WTC11 (cell line): ENCODE results near the gene STAM. TPM values are rescaled to one million over a fixed set of nuclear protein-coding genes. Genes with fewer than 3 reads are reported as not detected.

Source experiments
- ATAC-seq: fragments of 200-7000 bp; cut with Tn5 transposase; 2 replicates; pipeline ENCODE4 v1.10.0; 2021; ENCODE audit warnings: mild to moderate bottlenecking, moderate library complexity
- CTCF ChIA-PET: fragments of 300-600 bp; sonication (Branson Sonifier 250); formaldehyde crosslinking; loops from one replicate; lab custom pipeline; 2021; ENCODE audit warnings: antibody characterized with exemption; lab: Charles Lee
- POLR2A ChIA-PET: fragments of 350-600 bp; sonication (Branson Sonifier 250); formaldehyde crosslinking; loops from one replicate; lab custom pipeline; 2021; ENCODE audit warnings: antibody characterized with exemption; lab: Charles Lee
- DNase-seq: peaks from one replicate; pipeline ENCODE4 v3.0.0; 2021; ENCODE audit warnings: low spot score
- H3K27ac Mint-ChIP-seq: 2 replicates; pipeline ENCODE4 v1.8.0; 2021; ENCODE audit warnings: mixed read lengths
- H3K27me3 Mint-ChIP-seq: 2 replicates; pipeline ENCODE4 v1.8.0; 2021; ENCODE audit warnings: low read depth, mild to moderate bottlenecking, moderate library complexity, mixed read lengths
- H3K36me3 Mint-ChIP-seq: 2 replicates; pipeline ENCODE4 v1.8.0; 2021; ENCODE audit warnings: mixed read lengths
- H3K4me1 Mint-ChIP-seq: 2 replicates; pipeline ENCODE4 v1.8.0; 2022; ENCODE audit warnings: mixed read lengths
- H3K4me3 Mint-ChIP-seq: 2 replicates; pipeline ENCODE4 v1.8.0; 2021; ENCODE audit warnings: mild to moderate bottlenecking, moderate library complexity, mixed read lengths
- H3K9me3 Mint-ChIP-seq: 2 replicates; pipeline ENCODE4 v1.8.0; 2021; ENCODE audit warnings: mixed read lengths
- CBFB ChIP-seq: sonication (generic); formaldehyde crosslinking; IDR thresholded peaks from 2 replicates; pipeline ENCODE4 v1.8.1; 2022; ENCODE audit warnings: mild to moderate bottlenecking, low read depth, missing genetic modification reagents
- CREB1 ChIP-seq: sonication (generic); formaldehyde crosslinking; IDR thresholded peaks from 2 replicates; pipeline ENCODE4 v1.8.0; 2023; ENCODE audit warnings: mild to moderate bottlenecking, missing genetic modification reagents
- EMX1 ChIP-seq: fragments of 250-450 bp; sonication (Bioruptor Pico); IDR thresholded peaks from 2 replicates; pipeline ENCODE4 v1.8.0; 2021; ENCODE audit warnings: mild to moderate bottlenecking
- GRHL2 ChIP-seq: fragments of 250-450 bp; sonication (Bioruptor Pico); IDR thresholded peaks from 2 replicates; pipeline ENCODE4 v1.8.0; 2022; ENCODE audit warnings: mild to moderate bottlenecking, moderate library complexity; ENCODE audit not compliant: insufficient replicate concordance, severe bottlenecking
- JAZF1 ChIP-seq: fragments of 250-450 bp; sonication (Bioruptor Pico); IDR thresholded peaks from 2 replicates; pipeline ENCODE4 v1.9.0; 2021; ENCODE audit warnings: moderate library complexity, mild to moderate bottlenecking, inconsistent platforms
- JUN ChIP-seq: sonication (generic); formaldehyde crosslinking; IDR thresholded peaks from 2 replicates; pipeline ENCODE4 v1.8.0; 2023; ENCODE audit warnings: mild to moderate bottlenecking, missing genetic modification reagents
- PRRX2 ChIP-seq: fragments of 250-450 bp; sonication (Bioruptor Pico); IDR thresholded peaks from 2 replicates; pipeline ENCODE4 v1.8.0; 2021; ENCODE audit warnings: mild to moderate bottlenecking
- TEAD1 ChIP-seq: sonication (generic); formaldehyde crosslinking; IDR thresholded peaks from 2 replicates; pipeline ENCODE4 v1.8.0; 2022; ENCODE audit warnings: mild to moderate bottlenecking, missing genetic modification reagents
- ZBTB21 ChIP-seq: sonication (generic); formaldehyde crosslinking; IDR thresholded peaks from 2 replicates; pipeline ENCODE4 v1.8.1; 2023; ENCODE audit warnings: mild to moderate bottlenecking, missing genetic modification reagents, borderline replicate concordance
- total RNA-seq: library from RNA; stranded (reverse); gene quantifications from 3 replicates; pipeline ENCODE4 v1.2.3, GENCODE V29; 2021
- TF ChIP-seq, protein P1 (sequence below): sonication (generic); formaldehyde crosslinking; conservative IDR thresholded peaks from 2 replicates; pipeline ENCODE4 v1.8.1; 2023; ENCODE audit warnings: mild to moderate bottlenecking, low read depth, missing genetic modification reagents, moderate library complexity
- TF ChIP-seq, protein P2 (sequence below): fragments of 200-600 bp; IDR thresholded peaks from 2 replicates; pipeline ENCODE4 v1.8.0; 2022; ENCODE audit warnings: antibody characterized with exemption
- TF ChIP-seq, protein P3 (sequence below): sonication (generic); formaldehyde crosslinking; IDR thresholded peaks from 2 replicates; pipeline ENCODE4 v1.8.1; 2023; ENCODE audit warnings: mild to moderate bottlenecking, missing genetic modification reagents, borderline replicate concordance
- TF ChIP-seq, protein P4 (sequence below): fragments of 250-450 bp; sonication (Bioruptor Pico); IDR thresholded peaks from 2 replicates; pipeline ENCODE4 v1.9.0; 2021; ENCODE audit warnings: mild to moderate bottlenecking
- TF ChIP-seq, protein P5 (sequence below): fragments of 250-450 bp; sonication (Bioruptor Pico); IDR thresholded peaks from 2 replicates; pipeline ENCODE4 v1.9.0; 2021; ENCODE audit warnings: mild to moderate bottlenecking, borderline replicate concordance

The STAM gene
- total RNA-seq, 1 experiment from 2014 or later: 24.2 TPM

DNA sequence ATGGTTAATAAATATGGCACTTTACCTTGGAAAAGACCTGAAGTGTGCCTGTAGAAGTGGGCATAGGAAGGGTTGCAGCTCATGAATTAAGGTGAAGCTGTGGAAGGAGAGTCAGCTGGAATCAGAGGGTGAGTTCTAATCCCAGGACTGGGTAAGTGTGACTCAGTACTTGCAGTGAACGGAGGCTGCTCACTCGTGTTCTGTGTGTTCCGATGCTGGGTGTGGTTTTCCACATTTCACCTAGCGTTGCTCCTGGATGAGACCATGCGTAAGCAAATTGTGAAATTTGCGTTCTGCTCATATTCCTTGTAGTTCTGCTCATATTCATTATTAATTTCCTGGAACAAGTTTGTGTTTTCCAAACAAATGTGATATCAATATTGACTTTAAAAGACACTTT lies 85.7 kb downstream of the STAM start (continued):
- TF ChIP-seq, protein P1, sequence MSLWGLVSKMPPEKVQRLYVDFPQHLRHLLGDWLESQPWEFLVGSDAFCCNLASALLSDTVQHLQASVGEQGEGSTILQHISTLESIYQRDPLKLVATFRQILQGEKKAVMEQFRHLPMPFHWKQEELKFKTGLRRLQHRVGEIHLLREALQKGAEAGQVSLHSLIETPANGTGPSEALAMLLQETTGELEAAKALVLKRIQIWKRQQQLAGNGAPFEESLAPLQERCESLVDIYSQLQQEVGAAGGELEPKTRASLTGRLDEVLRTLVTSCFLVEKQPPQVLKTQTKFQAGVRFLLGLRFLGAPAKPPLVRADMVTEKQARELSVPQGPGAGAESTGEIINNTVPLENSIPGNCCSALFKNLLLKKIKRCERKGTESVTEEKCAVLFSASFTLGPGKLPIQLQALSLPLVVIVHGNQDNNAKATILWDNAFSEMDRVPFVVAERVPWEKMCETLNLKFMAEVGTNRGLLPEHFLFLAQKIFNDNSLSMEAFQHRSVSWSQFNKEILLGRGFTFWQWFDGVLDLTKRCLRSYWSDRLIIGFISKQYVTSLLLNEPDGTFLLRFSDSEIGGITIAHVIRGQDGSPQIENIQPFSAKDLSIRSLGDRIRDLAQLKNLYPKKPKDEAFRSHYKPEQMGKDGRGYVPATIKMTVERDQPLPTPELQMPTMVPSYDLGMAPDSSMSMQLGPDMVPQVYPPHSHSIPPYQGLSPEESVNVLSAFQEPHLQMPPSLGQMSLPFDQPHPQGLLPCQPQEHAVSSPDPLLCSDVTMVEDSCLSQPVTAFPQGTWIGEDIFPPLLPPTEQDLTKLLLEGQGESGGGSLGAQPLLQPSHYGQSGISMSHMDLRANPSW (CRISPR knock-in tag): no peak
- TF ChIP-seq ZBTB21 (CRISPR knock-in tag): no peak
- TF ChIP-seq, protein P2, sequence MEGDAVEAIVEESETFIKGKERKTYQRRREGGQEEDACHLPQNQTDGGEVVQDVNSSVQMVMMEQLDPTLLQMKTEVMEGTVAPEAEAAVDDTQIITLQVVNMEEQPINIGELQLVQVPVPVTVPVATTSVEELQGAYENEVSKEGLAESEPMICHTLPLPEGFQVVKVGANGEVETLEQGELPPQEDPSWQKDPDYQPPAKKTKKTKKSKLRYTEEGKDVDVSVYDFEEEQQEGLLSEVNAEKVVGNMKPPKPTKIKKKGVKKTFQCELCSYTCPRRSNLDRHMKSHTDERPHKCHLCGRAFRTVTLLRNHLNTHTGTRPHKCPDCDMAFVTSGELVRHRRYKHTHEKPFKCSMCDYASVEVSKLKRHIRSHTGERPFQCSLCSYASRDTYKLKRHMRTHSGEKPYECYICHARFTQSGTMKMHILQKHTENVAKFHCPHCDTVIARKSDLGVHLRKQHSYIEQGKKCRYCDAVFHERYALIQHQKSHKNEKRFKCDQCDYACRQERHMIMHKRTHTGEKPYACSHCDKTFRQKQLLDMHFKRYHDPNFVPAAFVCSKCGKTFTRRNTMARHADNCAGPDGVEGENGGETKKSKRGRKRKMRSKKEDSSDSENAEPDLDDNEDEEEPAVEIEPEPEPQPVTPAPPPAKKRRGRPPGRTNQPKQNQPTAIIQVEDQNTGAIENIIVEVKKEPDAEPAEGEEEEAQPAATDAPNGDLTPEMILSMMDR: no peak
- TF ChIP-seq JAZF1 (CRISPR knock-in tag): no peak
- no peak for TF ChIP-seq PRRX2 (CRISPR knock-in tag)
- TF ChIP-seq CREB1 (CRISPR knock-in tag): no peak
- TF ChIP-seq, protein P3, sequence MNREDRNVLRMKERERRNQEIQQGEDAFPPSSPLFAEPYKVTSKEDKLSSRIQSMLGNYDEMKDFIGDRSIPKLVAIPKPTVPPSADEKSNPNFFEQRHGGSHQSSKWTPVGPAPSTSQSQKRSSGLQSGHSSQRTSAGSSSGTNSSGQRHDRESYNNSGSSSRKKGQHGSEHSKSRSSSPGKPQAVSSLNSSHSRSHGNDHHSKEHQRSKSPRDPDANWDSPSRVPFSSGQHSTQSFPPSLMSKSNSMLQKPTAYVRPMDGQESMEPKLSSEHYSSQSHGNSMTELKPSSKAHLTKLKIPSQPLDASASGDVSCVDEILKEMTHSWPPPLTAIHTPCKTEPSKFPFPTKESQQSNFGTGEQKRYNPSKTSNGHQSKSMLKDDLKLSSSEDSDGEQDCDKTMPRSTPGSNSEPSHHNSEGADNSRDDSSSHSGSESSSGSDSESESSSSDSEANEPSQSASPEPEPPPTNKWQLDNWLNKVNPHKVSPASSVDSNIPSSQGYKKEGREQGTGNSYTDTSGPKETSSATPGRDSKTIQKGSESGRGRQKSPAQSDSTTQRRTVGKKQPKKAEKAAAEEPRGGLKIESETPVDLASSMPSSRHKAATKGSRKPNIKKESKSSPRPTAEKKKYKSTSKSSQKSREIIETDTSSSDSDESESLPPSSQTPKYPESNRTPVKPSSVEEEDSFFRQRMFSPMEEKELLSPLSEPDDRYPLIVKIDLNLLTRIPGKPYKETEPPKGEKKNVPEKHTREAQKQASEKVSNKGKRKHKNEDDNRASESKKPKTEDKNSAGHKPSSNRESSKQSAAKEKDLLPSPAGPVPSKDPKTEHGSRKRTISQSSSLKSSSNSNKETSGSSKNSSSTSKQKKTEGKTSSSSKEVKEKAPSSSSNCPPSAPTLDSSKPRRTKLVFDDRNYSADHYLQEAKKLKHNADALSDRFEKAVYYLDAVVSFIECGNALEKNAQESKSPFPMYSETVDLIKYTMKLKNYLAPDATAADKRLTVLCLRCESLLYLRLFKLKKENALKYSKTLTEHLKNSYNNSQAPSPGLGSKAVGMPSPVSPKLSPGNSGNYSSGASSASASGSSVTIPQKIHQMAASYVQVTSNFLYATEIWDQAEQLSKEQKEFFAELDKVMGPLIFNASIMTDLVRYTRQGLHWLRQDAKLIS (CRISPR knock-in tag): no peak
- TF ChIP-seq EMX1 (CRISPR knock-in tag): no peak
- no peak for TF ChIP-seq GRHL2 (CRISPR knock-in tag)
- TF ChIP-seq, protein P4, sequence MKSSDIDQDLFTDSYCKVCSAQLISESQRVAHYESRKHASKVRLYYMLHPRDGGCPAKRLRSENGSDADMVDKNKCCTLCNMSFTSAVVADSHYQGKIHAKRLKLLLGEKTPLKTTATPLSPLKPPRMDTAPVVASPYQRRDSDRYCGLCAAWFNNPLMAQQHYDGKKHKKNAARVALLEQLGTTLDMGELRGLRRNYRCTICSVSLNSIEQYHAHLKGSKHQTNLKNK: no peak
- TF ChIP-seq TEAD1 (CRISPR knock-in tag): no peak

DNA sequence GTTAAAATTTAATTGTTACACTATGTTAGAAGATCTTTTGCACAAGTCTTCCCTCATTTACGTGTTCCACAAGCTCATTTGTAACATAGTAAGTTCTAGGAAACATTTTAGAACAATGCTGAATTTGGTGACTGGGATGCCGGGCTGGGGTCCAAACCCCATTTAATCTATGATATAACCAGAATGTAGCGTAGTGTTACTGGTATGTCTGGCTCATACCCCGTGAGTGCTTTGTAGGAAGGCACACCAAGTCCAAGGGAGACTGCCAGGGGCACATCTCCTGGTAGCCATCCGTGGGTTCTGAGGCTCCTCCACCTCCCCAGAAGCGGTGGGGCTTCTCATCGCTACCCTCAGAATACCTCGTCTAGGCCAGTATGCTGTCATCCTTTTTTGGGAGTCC lies 86.7 kb downstream of the STAM start:
- CTCF ChIA-PET: interaction anchor here (0.6 to 1.1 kb wide), 4 partner anchors 18 to 322 kb away, joined by 3 to 4 read pairs (median 4); no protein-coding TSS in a partner anchor
- TF ChIP-seq, protein P5, sequence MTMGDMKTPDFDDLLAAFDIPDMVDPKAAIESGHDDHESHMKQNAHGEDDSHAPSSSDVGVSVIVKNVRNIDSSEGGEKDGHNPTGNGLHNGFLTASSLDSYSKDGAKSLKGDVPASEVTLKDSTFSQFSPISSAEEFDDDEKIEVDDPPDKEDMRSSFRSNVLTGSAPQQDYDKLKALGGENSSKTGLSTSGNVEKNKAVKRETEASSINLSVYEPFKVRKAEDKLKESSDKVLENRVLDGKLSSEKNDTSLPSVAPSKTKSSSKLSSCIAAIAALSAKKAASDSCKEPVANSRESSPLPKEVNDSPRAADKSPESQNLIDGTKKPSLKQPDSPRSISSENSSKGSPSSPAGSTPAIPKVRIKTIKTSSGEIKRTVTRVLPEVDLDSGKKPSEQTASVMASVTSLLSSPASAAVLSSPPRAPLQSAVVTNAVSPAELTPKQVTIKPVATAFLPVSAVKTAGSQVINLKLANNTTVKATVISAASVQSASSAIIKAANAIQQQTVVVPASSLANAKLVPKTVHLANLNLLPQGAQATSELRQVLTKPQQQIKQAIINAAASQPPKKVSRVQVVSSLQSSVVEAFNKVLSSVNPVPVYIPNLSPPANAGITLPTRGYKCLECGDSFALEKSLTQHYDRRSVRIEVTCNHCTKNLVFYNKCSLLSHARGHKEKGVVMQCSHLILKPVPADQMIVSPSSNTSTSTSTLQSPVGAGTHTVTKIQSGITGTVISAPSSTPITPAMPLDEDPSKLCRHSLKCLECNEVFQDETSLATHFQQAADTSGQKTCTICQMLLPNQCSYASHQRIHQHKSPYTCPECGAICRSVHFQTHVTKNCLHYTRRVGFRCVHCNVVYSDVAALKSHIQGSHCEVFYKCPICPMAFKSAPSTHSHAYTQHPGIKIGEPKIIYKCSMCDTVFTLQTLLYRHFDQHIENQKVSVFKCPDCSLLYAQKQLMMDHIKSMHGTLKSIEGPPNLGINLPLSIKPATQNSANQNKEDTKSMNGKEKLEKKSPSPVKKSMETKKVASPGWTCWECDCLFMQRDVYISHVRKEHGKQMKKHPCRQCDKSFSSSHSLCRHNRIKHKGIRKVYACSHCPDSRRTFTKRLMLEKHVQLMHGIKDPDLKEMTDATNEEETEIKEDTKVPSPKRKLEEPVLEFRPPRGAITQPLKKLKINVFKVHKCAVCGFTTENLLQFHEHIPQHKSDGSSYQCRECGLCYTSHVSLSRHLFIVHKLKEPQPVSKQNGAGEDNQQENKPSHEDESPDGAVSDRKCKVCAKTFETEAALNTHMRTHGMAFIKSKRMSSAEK: no peak
- TF ChIP-seq CBFB (CRISPR knock-in tag) (no peak), JUN (no peak), GRHL2 (CRISPR knock-in tag) (no peak)
- no peaks in the 10 kb centered on the region for H3K4me1 Mint-ChIP-seq
- DNase-seq (no peak), ATAC-seq (no peak)
- no peaks in the 10 kb centered on the region for H3K36me3 Mint-ChIP-seq
- POLR2A ChIA-PET: no interaction called here
- no peaks in the 10 kb centered on the region for H3K9me3 Mint-ChIP-seq
- no peaks in the 10 kb centered on the region for H3K27me3 Mint-ChIP-seq
- H3K27ac Mint-ChIP-seq: no peak overlapping the region
- no peak overlapping the region for H3K4me3 Mint-ChIP-seq
